ENCODE results near the gene MACF1.

- no peak for TF ChIP-seq CTCF (IDR thresholded peaks at IDR 0.05)
- TF ChIP-seq POLR2A (IDR thresholded peaks at IDR 0.05), result no peak
Measured at GRCh38 chr1:39427912-39428311, 223.4 kb downstream of the MACF1 start.
